Astrocyte of the spinal cord (primary cell): Measurements from ENCODE around the gene ANKS1B.

ENCODE experiments used
- DNase-seq: peaks from one replicate; pipeline ENCODE4 v3.0.0; 2011; ENCODE audit warnings: low read depth, low spot score
- H3K4me3 ChIP-seq: 2 replicates; pipeline ENCODE4 v1.5.1; 2011; ENCODE audit warnings: low read depth, mild to moderate bottlenecking, low read length, moderate library complexity
- in situ Hi-C: cut with HindIII; loops from 2 replicates; pipeline ENCODE4 v1.10.0; 2017; ENCODE audit warnings: low sequenced_read_pairs
- TF ChIP-seq, protein P1 (sequence below): IDR thresholded peaks from 2 replicates; pipeline ENCODE4 v1.5.1; 2012; ENCODE audit warnings: low read depth, mild to moderate bottlenecking, low read length, inconsistent platforms

ANKS1B gene

DNA sequence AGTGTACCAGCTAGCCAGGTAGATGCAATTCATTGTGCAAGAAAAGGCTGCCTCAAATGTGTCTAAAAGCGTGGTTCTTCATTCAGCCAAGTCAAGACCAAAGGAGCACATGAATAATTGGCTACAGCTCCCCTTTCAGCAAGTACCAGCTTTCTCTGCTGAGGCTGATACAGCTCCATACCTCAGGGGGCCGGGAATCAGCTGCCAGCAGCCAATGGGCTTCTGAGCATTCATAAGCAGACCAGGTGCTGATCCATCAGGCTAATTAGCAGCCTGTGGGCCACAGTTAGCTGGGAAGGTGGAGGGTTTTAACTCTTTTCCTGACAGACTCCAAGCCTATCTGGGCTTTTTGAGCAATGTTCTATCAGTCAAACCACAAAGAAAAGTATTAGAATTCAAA, 1075.0 kb downstream of the ANKS1B start:
- TF ChIP-seq, protein P1, sequence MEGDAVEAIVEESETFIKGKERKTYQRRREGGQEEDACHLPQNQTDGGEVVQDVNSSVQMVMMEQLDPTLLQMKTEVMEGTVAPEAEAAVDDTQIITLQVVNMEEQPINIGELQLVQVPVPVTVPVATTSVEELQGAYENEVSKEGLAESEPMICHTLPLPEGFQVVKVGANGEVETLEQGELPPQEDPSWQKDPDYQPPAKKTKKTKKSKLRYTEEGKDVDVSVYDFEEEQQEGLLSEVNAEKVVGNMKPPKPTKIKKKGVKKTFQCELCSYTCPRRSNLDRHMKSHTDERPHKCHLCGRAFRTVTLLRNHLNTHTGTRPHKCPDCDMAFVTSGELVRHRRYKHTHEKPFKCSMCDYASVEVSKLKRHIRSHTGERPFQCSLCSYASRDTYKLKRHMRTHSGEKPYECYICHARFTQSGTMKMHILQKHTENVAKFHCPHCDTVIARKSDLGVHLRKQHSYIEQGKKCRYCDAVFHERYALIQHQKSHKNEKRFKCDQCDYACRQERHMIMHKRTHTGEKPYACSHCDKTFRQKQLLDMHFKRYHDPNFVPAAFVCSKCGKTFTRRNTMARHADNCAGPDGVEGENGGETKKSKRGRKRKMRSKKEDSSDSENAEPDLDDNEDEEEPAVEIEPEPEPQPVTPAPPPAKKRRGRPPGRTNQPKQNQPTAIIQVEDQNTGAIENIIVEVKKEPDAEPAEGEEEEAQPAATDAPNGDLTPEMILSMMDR: no peak
- in situ Hi-C loops: no loop called here
- H3K4me3 ChIP-seq: no peak overlapping the region
- DNase-seq: no peak

DNA sequence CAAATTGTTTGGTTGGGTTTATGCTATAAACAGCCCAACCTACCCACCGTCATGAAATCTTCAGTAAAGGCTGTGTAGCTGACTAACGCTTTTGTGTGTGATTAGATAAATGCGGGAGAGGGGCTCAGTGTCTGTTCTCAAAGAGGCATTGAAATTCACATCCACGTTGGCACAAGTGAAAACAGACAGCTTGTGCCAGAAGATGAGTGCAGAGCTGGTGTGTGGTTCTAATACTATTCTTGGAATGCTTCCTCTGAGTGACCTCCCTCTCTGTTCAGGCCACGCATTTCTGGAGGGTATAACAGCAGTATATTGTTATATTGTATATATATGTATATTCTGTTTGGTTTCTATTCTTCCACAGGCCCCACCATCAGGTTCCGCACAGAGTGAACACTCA, 1075.9 kb downstream of the ANKS1B start:
- in situ Hi-C loops: no loop called here
- DNase-seq: no peak

DNA sequence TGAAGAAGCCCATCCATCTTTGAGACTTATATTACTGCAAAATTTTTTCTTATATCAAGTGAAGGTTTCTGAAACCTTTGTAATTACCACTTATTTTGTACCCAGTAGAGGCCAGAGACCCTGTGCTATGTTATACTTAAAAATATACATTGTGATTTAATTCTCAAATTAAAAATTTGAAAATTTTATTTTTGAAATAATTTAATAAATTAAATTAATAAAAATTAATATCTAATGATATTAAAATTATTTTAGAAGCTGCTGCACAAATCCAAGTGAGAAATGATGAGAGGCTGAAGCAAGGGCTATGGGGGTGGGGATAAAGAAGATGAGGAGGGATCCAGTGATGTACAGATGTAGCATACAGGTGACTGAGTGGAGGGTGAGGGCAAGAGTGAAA, 1080.9 kb downstream of the ANKS1B start:
- in situ Hi-C loops: no loop called here
- TF ChIP-seq, protein P1: no peak
- DNase-seq: no peak
- H3K4me3 ChIP-seq: no peak overlapping the region

More for the DNA sequence above, 1075.9 kb downstream of the ANKS1B start:
- TF ChIP-seq, protein P1: no peak
- no peak overlapping the region for H3K4me3 ChIP-seq

DNA sequence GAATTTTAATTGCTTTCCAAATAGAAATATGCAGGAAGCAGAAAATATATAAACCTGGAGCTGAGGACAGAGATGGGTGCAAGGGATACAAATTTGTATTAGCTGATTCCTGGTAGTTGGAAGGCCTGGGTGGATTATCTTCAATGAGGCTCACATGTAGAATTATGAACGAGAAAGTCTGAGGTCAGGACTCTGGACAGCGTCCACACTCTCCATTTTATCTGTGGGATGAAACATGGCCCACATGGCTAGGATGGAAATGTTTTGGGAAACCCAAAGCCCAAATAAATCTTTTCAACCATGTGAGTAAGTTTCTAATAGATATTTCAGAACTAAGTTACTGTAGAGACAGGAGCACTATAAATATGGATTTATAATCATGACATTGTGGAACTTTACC, 1083.5 kb downstream of the ANKS1B start:
- TF ChIP-seq, protein P1: no peak
- no peak overlapping the region for H3K4me3 ChIP-seq
- DNase-seq: peak; percentile 15
- in situ Hi-C loops: no loop called here

DNA sequence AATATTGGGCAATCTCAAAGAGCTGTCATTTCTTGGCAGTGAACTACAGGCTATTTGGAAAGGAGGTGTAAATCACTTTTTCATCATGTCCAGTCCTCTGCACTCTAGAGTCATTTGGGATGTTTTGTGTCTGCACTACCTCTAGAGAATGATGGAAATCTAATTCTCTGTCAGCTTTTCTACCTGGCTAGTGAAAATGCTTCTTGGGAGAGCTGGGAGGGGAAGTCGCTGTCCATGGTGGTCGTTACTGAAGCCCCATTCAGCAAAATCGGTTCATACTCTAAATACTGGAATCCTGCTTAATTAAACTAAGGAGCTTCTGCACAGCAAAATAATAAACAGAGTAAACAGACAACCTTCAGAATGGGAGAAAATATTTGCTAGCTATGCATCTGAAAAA, 1087.8 kb downstream of the ANKS1B start:
- H3K4me3 ChIP-seq: no peak overlapping the region
- in situ Hi-C loops: no loop called here
- DNase-seq: peak; percentile 45
- TF ChIP-seq, protein P1: no peak

DNA sequence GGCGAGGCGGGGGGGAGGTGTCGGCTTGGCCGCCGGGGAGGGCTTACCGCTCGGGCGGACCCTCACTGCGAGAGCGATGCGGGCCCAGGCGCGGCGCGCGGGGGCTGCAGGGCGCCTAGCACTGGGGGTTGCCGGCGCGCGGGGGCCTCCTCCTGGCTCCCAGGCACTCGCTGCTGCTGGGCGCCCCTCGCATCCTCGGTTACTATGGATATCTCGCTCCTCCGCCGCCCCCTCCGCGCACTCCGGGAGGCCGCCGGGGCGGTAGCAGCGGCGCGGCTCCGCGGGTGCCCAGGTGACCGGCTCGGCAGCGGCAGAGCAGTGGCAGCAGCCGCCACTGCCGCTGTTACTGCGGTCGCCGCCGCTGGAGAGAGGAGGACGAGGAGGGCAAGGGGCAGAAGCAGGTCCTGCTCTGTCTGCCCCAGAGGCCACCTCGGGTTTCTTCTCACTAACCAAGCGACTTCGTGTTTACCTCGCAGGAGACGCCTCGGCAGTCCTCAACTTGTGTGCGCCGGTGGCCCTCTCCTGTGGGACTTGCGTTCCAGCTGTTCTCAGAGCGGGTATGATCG, 1089.6 kb downstream of the ANKS1B start:
- DNase-seq: no peak
- in situ Hi-C loops: no loop called here
- H3K4me3 ChIP-seq: no peak overlapping the region
- TF ChIP-seq, protein P1: no peak
